Psoas muscle (tissue), 8 donors: ENCODE data around the gene KIF13A. TPM values are rescaled to one million over a fixed set of nuclear protein-coding genes. Genes with fewer than 3 reads are reported as not detected.

ENCODE experiments used
- ATAC-seq, 4 donors: fragments of 200-7000 bp; cut with Tn5 transposase; one replicate each; pipeline ENCODE4 v1.9.1; 2020; ENCODE audit warnings: moderate library complexity in 3 of 4, mild to moderate bottlenecking in 2 of 4
- DNase-seq, 2 donors: peaks; one replicate each; pipeline ENCODE4 v3.0.0-alpha.2; 2020
- H3K27ac ChIP-seq: fragments of 200-600 bp; one replicate; pipeline ENCODE4 v1.8.0; 2022
- H3K27me3 ChIP-seq, 3 donors: fragments of 200-600 bp in 1 of 3; one replicate each; pipeline versions ENCODE4 v1.6.1 to v1.8.0; 2013 to 2022; ENCODE audit warnings: low read length in 2 of 3, mild to moderate bottlenecking in 2 of 3, moderate library complexity in 1 of 3; ENCODE audit not compliant: insufficient read depth in 3 of 3
- H3K36me3 ChIP-seq, 2 donors: fragments of 200-600 bp in 1 of 2; one replicate each; pipeline versions ENCODE4 v1.6.1 to v1.8.0; 2013 to 2022; ENCODE audit warnings: low read depth in 1 of 2, mild to moderate bottlenecking in 1 of 2, moderate library complexity in 1 of 2; ENCODE audit not compliant: insufficient read depth in 1 of 2
- H3K4me1 ChIP-seq: fragments of 200-600 bp; one replicate; pipeline ENCODE4 v1.8.0; 2022
- H3K4me3 ChIP-seq: fragments of 200-600 bp; one replicate; pipeline ENCODE4 v1.8.0; 2022; ENCODE audit warnings: mild to moderate bottlenecking
- H3K9me3 ChIP-seq: fragments of 200-600 bp; one replicate; pipeline ENCODE4 v1.8.0; 2022
- WGBS, 3 donors: extraction: QIAGEN DNeasy Blood & Tissue Kit; methylation state at CpG; one replicate each; pipeline versions ENCODE4 v1.1.6 to v1.1.7; 2013; 5-methylcytosine and 5-hydroxymethylcytosine counted together
- intact Hi-C, 2 donors: fragments of 100-400 bp; cut with DNase I; formaldehyde crosslinking; loops; one replicate each; pipeline versions ENCODE4 v1.11.0 to v1.14.2; 2022
- long read RNA-seq, 2 donors: library from polyadenylated mRNA; unstranded; transcript quantifications; one replicate each; pipeline ENCODE4 v2.0.0, GENCODE V29; 2021
- polyA plus RNA-seq, 3 donors: library from polyadenylated mRNA; stranded (reverse); fragments of 200-250 nt; gene quantifications; one replicate each; pipeline ENCODE4 v1.2.3, GENCODE V29; 2013
- total RNA-seq, 4 donors: library from RNA; stranded (reverse); fragmentation: NEBNext Ultra II Directional in 2 of 4; extraction: Animal tissue kit (Norgen Biotek cat#: 25700) in 2 of 4; gene quantifications; one replicate each; pipeline versions ENCODE4 v1.2.1 to v1.2.4, GENCODE V29; 2021 to 2023
- TF ChIP-seq, protein P1 (sequence below): fragments of 200-600 bp; IDR thresholded peaks from one replicate; pipeline ENCODE4 v1.8.0; 2022; ENCODE audit warnings: antibody characterized with exemption
- donor health status: healthy with polysubstance abuse.
- donor health status: DM: no; HTN: no; CAD: no; lungs with moderate emphysema.
- donor health status: Bipolar disorder and iron deficiency.
- donor health status: healthy.
- donor health status: DM: yes; HTN: yes; CAD: no.
- donor health status: DM: no; HTN: no; CAD: no.
- donor health status: DM: no; HTN: no; CAD: no.
- donor health status: DM: yes; HTN: yes; CAD: no.

Gene KIF13A
- total RNA-seq (10 to 100 TPM; 62.0 to 80.2 (median 75.0) TPM), polyA plus RNA-seq (10 to 100 TPM; 17.0 to 75.0 (median 27.7) TPM)
- long read RNA-seq, donor 1, partial matches to known transcripts: 0 of 5 reads
- long read RNA-seq, donor 1, other reads (novel, unspliced or antisense): 2 of 5 reads
- long read RNA-seq, donor 2, transcript KIF13A-207 (3 exons, 1,330 nt): major isoform, 7 of 18 reads
- long read RNA-seq, donor 2, partial matches to known transcripts: 3 of 18 reads
- long read RNA-seq, donor 2, other reads (novel, unspliced or antisense): 8 of 18 reads

DNA sequence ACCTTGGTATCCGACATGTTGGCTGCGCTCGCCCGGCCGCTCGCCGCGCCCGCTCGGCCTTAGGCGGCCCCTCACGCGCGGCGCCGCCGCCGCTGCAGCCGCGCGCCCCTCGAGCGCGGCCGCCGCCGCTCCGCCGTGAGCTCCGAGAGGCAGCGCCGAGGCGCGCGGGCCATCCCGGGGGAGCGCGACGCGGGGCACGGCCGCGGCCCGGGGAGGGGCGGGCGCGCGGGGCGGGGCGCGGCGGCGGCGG is at the start of gene KIF13A:
Gene KIF13A, minus strand, starts transcription at position 189 of the 250 bp plus-strand sequence. Its CDS starts 172 bp downstream, at position 17.
- H3K27me3 ChIP-seq: no peaks in the 10 kb centered on the region
- H3K27ac ChIP-seq: peak within 1 kb of the TSS; percentile 97
- 0% methylated on average over 13 to 54 of the region's 54 CpGs for WGBS, 3 donors
- no peaks in the 10 kb centered on the region for H3K9me3 ChIP-seq
- peak within 1 kb of the TSS; percentile 87 for H3K4me3 ChIP-seq
- TF ChIP-seq, protein P1, sequence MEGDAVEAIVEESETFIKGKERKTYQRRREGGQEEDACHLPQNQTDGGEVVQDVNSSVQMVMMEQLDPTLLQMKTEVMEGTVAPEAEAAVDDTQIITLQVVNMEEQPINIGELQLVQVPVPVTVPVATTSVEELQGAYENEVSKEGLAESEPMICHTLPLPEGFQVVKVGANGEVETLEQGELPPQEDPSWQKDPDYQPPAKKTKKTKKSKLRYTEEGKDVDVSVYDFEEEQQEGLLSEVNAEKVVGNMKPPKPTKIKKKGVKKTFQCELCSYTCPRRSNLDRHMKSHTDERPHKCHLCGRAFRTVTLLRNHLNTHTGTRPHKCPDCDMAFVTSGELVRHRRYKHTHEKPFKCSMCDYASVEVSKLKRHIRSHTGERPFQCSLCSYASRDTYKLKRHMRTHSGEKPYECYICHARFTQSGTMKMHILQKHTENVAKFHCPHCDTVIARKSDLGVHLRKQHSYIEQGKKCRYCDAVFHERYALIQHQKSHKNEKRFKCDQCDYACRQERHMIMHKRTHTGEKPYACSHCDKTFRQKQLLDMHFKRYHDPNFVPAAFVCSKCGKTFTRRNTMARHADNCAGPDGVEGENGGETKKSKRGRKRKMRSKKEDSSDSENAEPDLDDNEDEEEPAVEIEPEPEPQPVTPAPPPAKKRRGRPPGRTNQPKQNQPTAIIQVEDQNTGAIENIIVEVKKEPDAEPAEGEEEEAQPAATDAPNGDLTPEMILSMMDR: no peak
- DNase-seq: no peak
- H3K4me1 ChIP-seq: peaks cover 15% of the 10 kb centered on the region
- intact Hi-C loops: loop anchor here (2.0 to 10.0 kb wide), 8 partner anchors 55 to 280 kb away; partner anchors contain the start of genes NHLRC1 (in 2 of the 2) and NUP153 (in 1 of the 2)
- ATAC-seq: no peak
- H3K36me3 ChIP-seq: no peaks in the 10 kb centered on the region

DNA sequence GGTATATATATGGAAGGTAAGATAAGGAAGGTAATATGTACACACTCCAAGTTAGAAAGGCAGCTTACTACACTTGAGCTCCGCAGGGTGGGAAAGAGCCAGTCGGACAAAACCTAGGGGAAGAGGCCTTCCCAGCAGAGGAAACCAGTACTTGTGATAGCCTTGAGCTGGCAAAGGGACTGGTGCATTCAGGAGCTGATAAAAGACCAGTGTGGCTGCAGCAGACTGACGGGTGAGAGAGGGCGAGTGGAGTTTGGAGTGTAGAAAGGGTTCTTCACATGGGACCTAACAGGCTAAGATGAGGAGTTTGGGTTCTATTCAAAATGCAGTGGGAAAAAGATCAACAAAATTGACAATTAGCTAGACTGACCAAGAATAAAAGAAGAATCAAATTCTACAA is 49.3 kb upstream of the KIF13A start:
- H3K4me3 ChIP-seq: no peak overlapping the region
- H3K36me3 ChIP-seq: no peaks in the 10 kb centered on the region
- 94 to 96% (median 95%) methylated on average over 4 of the region's 4 CpGs for WGBS, 3 donors
- no peak overlapping the region for H3K27ac ChIP-seq
- no peaks in the 10 kb centered on the region for H3K4me1 ChIP-seq
- no peaks in the 10 kb centered on the region for H3K9me3 ChIP-seq
- intact Hi-C loops: no loop called here
- TF ChIP-seq, protein P1: no peak
- ATAC-seq (no peak), DNase-seq (no peak)
- H3K27me3 ChIP-seq: no peaks in the 10 kb centered on the region

GRCh38 chr6:18035330-18035854 is 48.0 kb upstream of the KIF13A start:
- Histone ChIP-seq H3K9me3 (no peaks in the 10 kb centered on the region), H3K36me3 (no peaks in the 10 kb centered on the region), H3K4me1 (no peaks in the 10 kb centered on the region), H3K27ac (no peak overlapping the region), H3K4me3 (no peak overlapping the region), H3K27me3 (no peaks in the 10 kb centered on the region)
- ATAC-seq (no peak), DNase-seq (no peak)
- 82 to 89% (median 85%) methylated on average over 13 of the region's 13 CpGs for WGBS, 3 donors
- intact Hi-C loops: no loop called here
- TF ChIP-seq, protein P1: no peak

GRCh38 chr6:18034798-18035202 is 47.4 kb upstream of the KIF13A start:
- ATAC-seq (no peak), DNase-seq (no peak)
- Histone ChIP-seq H3K4me3 (no peak overlapping the region), H3K4me1 (no peaks in the 10 kb centered on the region), H3K27me3 (no peaks in the 10 kb centered on the region), H3K27ac (no peak overlapping the region), H3K9me3 (no peaks in the 10 kb centered on the region), H3K36me3 (no peaks in the 10 kb centered on the region)
- WGBS, 3 donors: 69 to 75% (median 70%) methylated on average over 6 of the region's 6 CpGs
- TF ChIP-seq, protein P1: no peak
- intact Hi-C loops: no loop called here
